ENCODE data around the gene TMPRSS11D. TPM values are rescaled to one million over a fixed set of nuclear protein-coding genes. Genes with fewer than 3 reads are reported as not detected.

The TMPRSS11D gene
- polyA plus RNA-seq (ENCODE audit: insufficient read length in 3 of 3), result under 1 TPM in 1 of 3 donors, not detected in 2; 0.11 TPM
- long read RNA-seq, donor 1, result 0 reads
- long read RNA-seq, donor 2, result 0 reads
- long read RNA-seq, donor 3, result 0 reads
- long read RNA-seq, donor 4, result 0 reads
- long read RNA-seq, donor 5, result 0 reads
- long read RNA-seq, donor 6, result 0 reads
- long read RNA-seq, donor 7, result 0 reads
- long read RNA-seq, donor 8, result 0 reads
- long read RNA-seq, donor 9, result 0 reads
- long read RNA-seq, donor 10, result 0 reads
- long read RNA-seq, donor 11, result 0 reads
- long read RNA-seq, donor 12, result 0 reads
- long read RNA-seq, donor 13, result 0 reads
- long read RNA-seq, donor 14, result 0 reads
- long read RNA-seq, donor 15, result 0 reads
- long read RNA-seq, donor 16, result 0 reads

GRCh38 chr4:67883902-67884301 lies at the start of gene TMPRSS11D:
TSS of gene TMPRSS11D (minus strand) at chr4:67884002. CDS start at chr4:67883933, 69 bp downstream.
- DNase-seq (ENCODE audit: extremely low read depth in 1 of 11, low read depth in 9 of 11, low spot score in 4 of 11), result no peak

GRCh38 chr4:67933038-67933437 lies 49.2 kb upstream of the TMPRSS11D start:
- no peak for DNase-seq (ENCODE audit: extremely low read depth in 1 of 11, low read depth in 9 of 11, low spot score in 4 of 11)

- no peak for DNase-seq (ENCODE audit: extremely low read depth in 1 of 11, low read depth in 9 of 11, low spot score in 4 of 11)
Measured at GRCh38 chr4:67931256-67931655, 47.5 kb upstream of the TMPRSS11D start.

GRCh38 chr4:67929426-67929825 lies 45.6 kb upstream of the TMPRSS11D start:
- no peak for DNase-seq (ENCODE audit: extremely low read depth in 1 of 11, low read depth in 9 of 11, low spot score in 4 of 11)

GRCh38 chr4:67928546-67928945 lies 44.7 kb upstream of the TMPRSS11D start:
- no peak for DNase-seq (ENCODE audit: extremely low read depth in 1 of 11, low read depth in 9 of 11, low spot score in 4 of 11)

- no peak for DNase-seq (ENCODE audit: extremely low read depth in 1 of 11, low read depth in 9 of 11, low spot score in 4 of 11)
Measured at GRCh38 chr4:67927251-67927650, 43.4 kb upstream of the TMPRSS11D start.

GRCh38 chr4:67926485-67926884 lies 42.7 kb upstream of the TMPRSS11D start:
- DNase-seq (ENCODE audit: extremely low read depth in 1 of 11, low read depth in 9 of 11, low spot score in 4 of 11), result no peak

DNA sequence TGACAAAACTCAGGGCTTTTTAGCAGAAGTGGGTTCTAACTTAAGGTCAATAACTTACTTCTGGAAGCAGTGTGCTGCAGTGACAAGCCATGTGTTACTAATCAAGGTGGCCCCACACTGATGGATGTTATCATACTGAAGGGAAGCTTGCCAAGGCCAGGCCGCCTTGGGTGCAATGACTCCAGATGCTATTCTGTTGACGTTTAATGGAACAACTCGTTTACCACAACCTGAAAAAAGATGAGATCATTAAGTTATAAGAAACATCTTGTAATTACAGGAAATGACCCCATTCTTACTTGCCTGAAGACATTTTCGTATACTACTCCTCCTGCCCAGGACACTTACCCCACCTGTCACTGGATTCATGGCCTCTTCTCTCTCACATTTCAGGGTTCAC lies 38.9 kb upstream of the TMPRSS11D start:
- DNase-seq (ENCODE audit: extremely low read depth in 1 of 11, low read depth in 9 of 11, low spot score in 4 of 11), result no peak

GRCh38 chr4:67918428-67918827 lies 34.6 kb upstream of the TMPRSS11D start:
- DNase-seq (ENCODE audit: extremely low read depth in 1 of 11, low read depth in 9 of 11, low spot score in 4 of 11), result no peak

DNA sequence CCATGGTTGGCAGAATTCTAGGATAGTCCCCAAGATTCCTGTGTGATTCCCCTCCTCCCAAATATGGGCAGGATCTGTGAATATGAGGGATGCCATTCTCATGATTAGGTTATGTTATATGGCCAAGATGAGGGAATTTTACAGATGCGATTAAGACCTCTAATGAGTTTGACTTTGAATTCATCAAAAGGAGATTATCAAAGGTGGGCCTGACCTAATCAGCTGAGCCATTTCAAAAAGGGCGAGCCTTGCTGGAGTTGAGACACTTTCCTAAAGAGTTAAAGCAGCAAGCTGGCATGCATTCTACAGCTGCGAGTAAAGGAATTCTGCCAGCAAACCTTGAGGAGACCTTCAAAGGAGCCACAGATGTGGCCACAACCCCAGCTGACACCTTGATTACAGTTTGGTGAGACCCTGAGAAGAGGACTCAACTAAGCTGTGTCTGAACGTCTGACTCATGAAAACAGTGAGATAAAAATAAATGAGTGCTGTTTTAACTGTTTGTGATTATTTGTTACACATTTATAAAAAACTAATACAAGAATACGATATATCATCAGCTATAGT lies 31.7 kb upstream of the TMPRSS11D start:
- no peak for DNase-seq (ENCODE audit: extremely low read depth in 1 of 11, low read depth in 9 of 11, low spot score in 4 of 11)

DNA sequence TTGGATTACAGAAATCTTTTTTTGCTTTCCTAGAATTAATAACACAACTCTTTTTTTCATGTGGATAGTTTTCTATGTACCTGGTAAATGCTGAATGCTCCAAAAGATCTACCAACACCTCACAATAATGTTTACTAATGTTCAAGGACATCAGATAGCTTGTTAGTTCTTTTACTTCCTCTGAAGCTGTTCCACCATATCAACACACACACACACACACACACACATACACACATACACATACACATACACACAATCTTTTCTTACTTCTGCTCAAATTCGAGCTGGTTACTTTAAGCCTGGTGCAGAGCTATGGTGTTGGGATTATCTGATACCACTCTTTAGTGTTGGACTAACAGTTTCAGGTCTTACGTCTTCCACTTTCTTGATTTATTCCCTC lies 28.3 kb upstream of the TMPRSS11D start:
- DNase-seq (ENCODE audit: extremely low read depth in 1 of 11, low read depth in 9 of 11, low spot score in 4 of 11), result no peak

DNA sequence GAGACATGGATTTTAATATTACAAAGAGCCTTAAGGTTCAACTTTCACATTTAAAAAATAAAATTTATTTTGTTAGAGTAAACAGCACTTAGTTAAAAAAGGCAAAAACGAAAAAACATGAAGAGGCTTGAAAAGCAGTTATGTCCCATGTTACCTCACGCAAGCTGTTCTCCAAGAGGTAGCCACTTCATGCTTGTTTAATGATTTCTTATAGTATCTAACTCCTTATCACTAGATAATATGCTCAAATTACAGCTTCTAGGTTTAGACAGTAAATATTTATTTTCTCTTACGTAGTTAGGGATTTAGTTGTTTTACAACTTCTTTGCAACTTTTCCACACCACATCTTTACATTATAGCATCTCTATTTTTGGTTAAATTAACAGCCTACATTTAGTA lies 27.8 kb upstream of the TMPRSS11D start:
- no peak for DNase-seq (ENCODE audit: extremely low read depth in 1 of 11, low read depth in 9 of 11, low spot score in 4 of 11)

- no peak for DNase-seq (ENCODE audit: extremely low read depth in 1 of 11, low read depth in 9 of 11, low spot score in 4 of 11)
Measured at GRCh38 chr4:67911141-67911540, 27.3 kb upstream of the TMPRSS11D start.

DNA sequence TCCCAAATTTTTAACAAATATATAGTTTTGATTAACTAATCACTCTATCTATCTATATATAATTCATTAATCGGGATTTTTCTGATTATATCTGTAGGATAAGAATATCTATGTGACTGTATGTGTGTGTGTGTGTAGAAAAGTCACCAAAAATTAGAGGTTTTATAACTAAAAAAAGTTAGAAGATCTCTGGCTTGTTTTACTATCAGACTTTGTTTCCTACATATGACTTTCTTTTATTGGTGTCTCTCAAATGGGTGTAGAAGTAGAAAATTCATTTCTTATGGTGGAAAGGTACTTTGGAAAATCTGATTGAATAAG lies 26.7 kb upstream of the TMPRSS11D start:
- DNase-seq (ENCODE audit: extremely low read depth in 1 of 11, low read depth in 9 of 11, low spot score in 4 of 11), result no peak

GRCh38 chr4:67909905-67910584 lies 26.2 kb upstream of the TMPRSS11D start:
- DNase-seq (ENCODE audit: extremely low read depth in 1 of 11, low read depth in 9 of 11, low spot score in 4 of 11), result no peak

- no peak for DNase-seq (ENCODE audit: extremely low read depth in 1 of 11, low read depth in 9 of 11, low spot score in 4 of 11)
Measured at GRCh38 chr4:67907650-67908049, 23.8 kb upstream of the TMPRSS11D start.

- DNase-seq (ENCODE audit: extremely low read depth in 1 of 11, low read depth in 9 of 11, low spot score in 4 of 11), result no peak
Measured at GRCh38 chr4:67899096-67899495, 15.3 kb upstream of the TMPRSS11D start.

- no peak for DNase-seq (ENCODE audit: extremely low read depth in 1 of 11, low read depth in 9 of 11, low spot score in 4 of 11)
Measured at GRCh38 chr4:67897686-67898085, 13.9 kb upstream of the TMPRSS11D start.

DNA sequence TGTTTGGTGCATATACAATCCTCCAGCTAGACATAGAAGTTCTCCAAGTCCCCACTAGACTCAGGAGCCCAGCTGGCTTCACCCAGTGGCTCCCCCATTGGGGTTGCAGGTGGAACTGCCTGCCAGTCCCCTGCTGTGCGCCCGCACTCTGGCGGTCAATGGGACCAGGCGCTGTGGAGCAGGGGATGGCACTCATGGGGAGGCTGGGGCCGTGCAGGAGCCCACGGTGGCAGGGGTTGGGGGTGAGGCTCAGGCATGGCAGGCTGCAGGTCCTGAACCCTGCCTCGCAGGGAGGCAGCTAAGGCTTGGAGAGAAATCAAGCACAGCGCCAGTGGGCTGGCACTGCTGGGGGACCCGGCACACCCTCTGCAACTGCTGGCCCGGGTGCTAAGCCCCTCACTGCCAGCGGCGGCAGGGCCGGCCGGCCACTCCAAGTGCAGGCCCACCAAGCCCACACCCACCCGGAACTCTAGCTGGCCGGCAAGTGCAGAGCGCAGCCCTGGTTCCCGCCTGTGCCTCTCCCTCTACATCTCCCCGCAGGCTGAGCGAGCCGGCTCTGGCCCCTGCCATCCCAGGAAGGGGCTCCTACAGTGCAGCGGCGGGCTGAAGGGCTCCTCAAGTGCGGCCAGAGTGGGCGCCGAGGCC lies 12.7 kb upstream of the TMPRSS11D start:
- DNase-seq (ENCODE audit: extremely low read depth in 1 of 11, low read depth in 9 of 11, low spot score in 4 of 11), result no peak

DNA sequence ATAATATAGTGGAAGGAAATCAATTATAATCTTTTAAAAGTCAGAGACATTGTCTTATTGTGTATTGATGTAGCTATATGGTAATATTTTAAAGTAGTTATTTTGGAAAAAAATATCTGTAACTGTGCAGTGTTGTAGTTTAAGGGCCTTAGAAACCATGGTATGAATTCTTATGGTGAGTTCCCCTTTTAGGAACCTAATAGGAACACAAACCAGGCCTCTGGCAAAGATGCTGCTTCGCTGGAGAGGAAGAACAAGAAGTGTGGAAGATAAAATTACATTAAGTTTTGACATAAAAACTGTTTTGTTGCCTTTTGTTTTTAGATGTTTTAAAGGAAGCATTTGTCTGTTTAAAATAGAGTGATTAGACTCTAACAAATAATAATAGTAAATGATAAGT lies 10.9 kb upstream of the TMPRSS11D start:
- no peak for DNase-seq (ENCODE audit: extremely low read depth in 1 of 11, low read depth in 9 of 11, low spot score in 4 of 11)
